Parathyroid adenoma (tissue), 2 donors: ENCODE data around the gene S100Z.

ENCODE experiments used
- H2AFZ ChIP-seq: fragments of 300-600 bp; sonication (generic); one replicate; pipeline ENCODE4 v1.7.0; 2017; ENCODE audit warnings: antibody characterized with exemption, mild to moderate bottlenecking
- H3K27ac ChIP-seq: fragments of 300-600 bp; sonication (generic); one replicate; pipeline ENCODE4 v1.7.0; 2017
- H3K27me3 ChIP-seq: fragments of 300-600 bp; sonication (generic); one replicate; pipeline ENCODE4 v1.7.0; 2017; ENCODE audit warnings: low read length; ENCODE audit not compliant: control insufficient read depth, insufficient read depth
- H3K36me3 ChIP-seq: fragments of 300-600 bp; sonication (generic); one replicate; pipeline ENCODE4 v1.7.0; 2017; ENCODE audit warnings: low read length; ENCODE audit not compliant: control insufficient read depth, insufficient read depth
- H3K4me1 ChIP-seq: fragments of 300-600 bp; sonication (generic); one replicate; pipeline ENCODE4 v1.7.0; 2017; ENCODE audit warnings: control low read depth
- H3K4me2 ChIP-seq: fragments of 300-600 bp; sonication (generic); one replicate; pipeline ENCODE4 v1.7.0; 2017; ENCODE audit warnings: low read length
- H3K4me3 ChIP-seq: fragments of 300-600 bp; sonication (generic); one replicate; pipeline ENCODE4 v1.7.0; 2017; ENCODE audit warnings: low read depth, low read length
- H3K79me2 ChIP-seq: fragments of 300-600 bp; sonication (generic); one replicate; pipeline ENCODE4 v1.7.0; 2017; ENCODE audit warnings: control low read depth
- H3K9ac ChIP-seq: fragments of 300-600 bp; sonication (generic); one replicate; pipeline ENCODE4 v1.7.0; 2017; ENCODE audit warnings: mild to moderate bottlenecking
- H3K9me3 ChIP-seq: fragments of 300-600 bp; sonication (generic); one replicate; pipeline ENCODE4 v1.7.0; 2017; ENCODE audit warnings: low read length; ENCODE audit not compliant: control insufficient read depth
- TF ChIP-seq, protein P1 (sequence below): fragments of 300-600 bp; sonication (generic); IDR thresholded peaks from one replicate; pipeline ENCODE4 v1.7.0; 2017; ENCODE audit warnings: antibody characterized with exemption, mild to moderate bottlenecking
- donor health status: primary hyperparathyroidism.

S100Z gene

DNA sequence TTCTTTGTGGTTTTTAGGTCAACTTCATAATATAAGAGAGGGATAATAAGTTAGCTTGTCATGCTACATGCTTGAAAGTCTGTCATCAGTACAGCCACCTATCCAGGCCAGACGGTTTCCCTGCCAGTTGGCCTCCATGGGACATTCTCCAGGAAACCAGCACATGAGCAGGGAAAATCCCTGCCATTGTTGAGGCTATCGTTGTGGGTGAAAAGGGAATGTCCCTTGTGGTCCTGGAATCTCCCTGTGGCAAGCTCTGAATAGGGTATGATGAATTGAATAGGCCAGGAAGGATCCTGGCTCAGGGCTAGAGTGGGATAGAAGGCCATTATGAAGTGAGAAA, 18.7 kb upstream of the S100Z start:
- Histone ChIP-seq H3K79me2 (no peaks in the 10 kb centered on the region), H3K36me3 (no peaks in the 10 kb centered on the region), H3K9ac (no peak overlapping the region), H3K4me3 (no peak overlapping the region), H2AFZ (no peak overlapping the region), H3K9me3 (no peaks in the 10 kb centered on the region), H3K27me3 (no peaks in the 10 kb centered on the region), H3K4me2 (no peak overlapping the region), H3K27ac (no peak overlapping the region), H3K4me1 (no peaks in the 10 kb centered on the region)
- TF ChIP-seq, protein P1, sequence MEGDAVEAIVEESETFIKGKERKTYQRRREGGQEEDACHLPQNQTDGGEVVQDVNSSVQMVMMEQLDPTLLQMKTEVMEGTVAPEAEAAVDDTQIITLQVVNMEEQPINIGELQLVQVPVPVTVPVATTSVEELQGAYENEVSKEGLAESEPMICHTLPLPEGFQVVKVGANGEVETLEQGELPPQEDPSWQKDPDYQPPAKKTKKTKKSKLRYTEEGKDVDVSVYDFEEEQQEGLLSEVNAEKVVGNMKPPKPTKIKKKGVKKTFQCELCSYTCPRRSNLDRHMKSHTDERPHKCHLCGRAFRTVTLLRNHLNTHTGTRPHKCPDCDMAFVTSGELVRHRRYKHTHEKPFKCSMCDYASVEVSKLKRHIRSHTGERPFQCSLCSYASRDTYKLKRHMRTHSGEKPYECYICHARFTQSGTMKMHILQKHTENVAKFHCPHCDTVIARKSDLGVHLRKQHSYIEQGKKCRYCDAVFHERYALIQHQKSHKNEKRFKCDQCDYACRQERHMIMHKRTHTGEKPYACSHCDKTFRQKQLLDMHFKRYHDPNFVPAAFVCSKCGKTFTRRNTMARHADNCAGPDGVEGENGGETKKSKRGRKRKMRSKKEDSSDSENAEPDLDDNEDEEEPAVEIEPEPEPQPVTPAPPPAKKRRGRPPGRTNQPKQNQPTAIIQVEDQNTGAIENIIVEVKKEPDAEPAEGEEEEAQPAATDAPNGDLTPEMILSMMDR = no peak

- H3K27ac ChIP-seq = no peak overlapping the region
- no peak overlapping the region for H3K9ac ChIP-seq
- H2AFZ ChIP-seq = no peak overlapping the region
- H3K4me1 ChIP-seq = no peaks in the 10 kb centered on the region
- H3K4me3 ChIP-seq = no peak overlapping the region
- H3K4me2 ChIP-seq = no peak overlapping the region
- H3K9me3 ChIP-seq = no peaks in the 10 kb centered on the region
- H3K36me3 ChIP-seq = no peaks in the 10 kb centered on the region
- TF ChIP-seq, protein P1 = no peak
- H3K27me3 ChIP-seq = no peaks in the 10 kb centered on the region
- no peaks in the 10 kb centered on the region for H3K79me2 ChIP-seq
Observed at GRCh38 chr5:76836181-76836580, 13.6 kb upstream of the S100Z start.

DNA sequence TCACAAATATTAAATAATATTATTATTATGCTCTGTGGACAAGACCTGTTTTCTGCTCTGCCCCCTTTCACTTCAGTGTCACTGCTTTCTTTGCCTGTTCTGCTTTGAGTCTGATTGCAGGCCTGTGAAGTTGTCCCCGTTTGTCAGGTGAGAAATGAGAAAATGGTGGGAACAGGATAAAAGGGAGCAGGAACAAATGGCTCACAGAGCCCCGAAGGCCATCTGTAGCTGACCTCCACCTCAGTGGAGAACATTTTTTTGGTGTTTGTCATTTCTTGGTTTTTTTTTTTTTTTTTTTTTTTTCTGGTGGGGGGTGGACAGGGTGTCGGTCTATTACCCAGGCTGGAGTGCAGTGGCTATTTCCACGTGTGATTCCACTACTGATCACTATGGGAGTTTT, 13.2 kb upstream of the S100Z start:
- Histone ChIP-seq H3K4me1 (no peaks in the 10 kb centered on the region), H3K9me3 (no peaks in the 10 kb centered on the region), H3K27ac (no peak overlapping the region), H3K4me2 (no peak overlapping the region), H2AFZ (no peak overlapping the region), H3K79me2 (no peaks in the 10 kb centered on the region), H3K27me3 (no peaks in the 10 kb centered on the region), H3K9ac (no peak overlapping the region), H3K36me3 (no peaks in the 10 kb centered on the region), H3K4me3 (no peak overlapping the region)
- TF ChIP-seq, protein P1 = no peak

DNA sequence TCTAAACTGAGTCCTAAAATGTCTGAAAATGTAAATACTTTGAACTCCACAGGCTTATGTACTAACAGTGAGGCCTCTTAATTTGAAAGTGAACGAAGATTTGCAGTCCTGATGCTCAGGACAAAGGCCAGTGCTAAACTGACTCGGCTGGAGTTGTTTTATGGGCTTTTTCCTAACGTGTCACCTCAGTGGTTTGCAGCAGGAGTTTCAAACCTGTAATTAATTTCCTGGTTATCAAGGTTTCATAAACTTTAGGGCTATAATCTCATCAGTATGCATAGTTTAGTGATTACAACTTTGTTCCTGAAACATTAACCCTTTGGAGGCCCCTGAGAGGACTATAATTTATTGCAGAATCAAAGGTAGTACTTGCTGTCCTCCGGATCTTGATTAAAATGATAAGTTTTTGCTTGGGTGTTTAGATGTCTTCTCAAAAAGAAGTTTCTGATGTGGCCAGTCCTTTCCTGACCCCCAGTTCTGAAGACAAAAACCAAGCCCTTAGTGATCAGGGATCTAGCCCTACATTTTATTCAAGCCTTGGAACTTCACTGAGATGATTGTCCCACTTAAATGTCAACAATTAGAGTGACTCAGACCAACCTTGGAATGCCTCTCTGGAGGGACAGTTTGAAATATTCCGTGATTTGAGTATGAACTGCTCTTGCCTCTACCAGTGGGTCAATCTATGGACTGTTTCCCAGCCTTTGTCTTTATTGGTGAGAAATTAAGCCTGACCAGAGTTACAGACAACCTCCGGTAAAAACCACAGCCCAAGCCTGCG, 11.1 kb upstream of the S100Z start:
- Histone ChIP-seq H3K27ac (no peak overlapping the region), H3K9ac (no peak overlapping the region)

More for the DNA sequence above, 11.1 kb upstream of the S100Z start:
- TF ChIP-seq, protein P1 = no peak
- no peaks in the 10 kb centered on the region for H3K4me1 ChIP-seq
- no peaks in the 10 kb centered on the region for H3K9me3 ChIP-seq
- no peaks in the 10 kb centered on the region for H3K36me3 ChIP-seq
- H3K4me2 ChIP-seq = no peak overlapping the region
- no peak overlapping the region for H3K4me3 ChIP-seq
- H3K79me2 ChIP-seq = no peaks in the 10 kb centered on the region
- no peaks in the 10 kb centered on the region for H3K27me3 ChIP-seq
- H2AFZ ChIP-seq = no peak overlapping the region
